ENCODE results near the gene TSNAXIP1. TPM values are rescaled to one million over a fixed set of nuclear protein-coding genes. Genes with fewer than 3 reads are reported as not detected.

TSNAXIP1 gene
- total RNA-seq, 4 donors from 2014 or later = 0.35 to 7.4 (median 0.94) TPM; not detected in 1

DNA sequence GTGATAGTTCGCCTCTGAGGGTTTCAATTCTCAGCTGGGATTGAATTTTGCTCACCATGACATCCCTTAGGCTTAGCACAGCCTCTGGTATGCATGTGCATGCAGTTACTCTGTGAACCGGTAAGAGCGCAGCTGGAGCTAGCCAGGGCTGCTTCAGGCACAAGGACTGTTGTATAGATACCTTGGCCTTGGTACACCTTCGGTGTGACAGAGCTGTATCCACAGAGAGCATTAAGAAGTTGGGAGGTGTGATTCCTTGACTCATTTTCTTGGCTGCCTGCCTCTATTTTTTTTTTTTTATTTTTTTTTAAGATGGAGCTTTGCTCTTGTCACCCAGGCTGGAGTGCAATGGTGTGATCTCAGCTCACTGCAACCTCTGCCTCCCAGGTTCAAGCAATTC lies 37.8 kb downstream of the TSNAXIP1 start:
- no peak for DNase-seq
- no peaks in the 10 kb centered on the region for H3K36me3 ChIP-seq
- H3K4me1 ChIP-seq = peaks cover 0 to 50% (median 41%) of the 10 kb centered on the region in 4 donors
- peak overlapping the region in 1 of 4 donors; percentile 94 for H3K27ac ChIP-seq
- H3K9me3 ChIP-seq = no peaks in the 10 kb centered on the region
- H3K27me3 ChIP-seq = no peaks in the 10 kb centered on the region
- no peak overlapping the region for H3K4me3 ChIP-seq
- TF ChIP-seq, protein P1, sequence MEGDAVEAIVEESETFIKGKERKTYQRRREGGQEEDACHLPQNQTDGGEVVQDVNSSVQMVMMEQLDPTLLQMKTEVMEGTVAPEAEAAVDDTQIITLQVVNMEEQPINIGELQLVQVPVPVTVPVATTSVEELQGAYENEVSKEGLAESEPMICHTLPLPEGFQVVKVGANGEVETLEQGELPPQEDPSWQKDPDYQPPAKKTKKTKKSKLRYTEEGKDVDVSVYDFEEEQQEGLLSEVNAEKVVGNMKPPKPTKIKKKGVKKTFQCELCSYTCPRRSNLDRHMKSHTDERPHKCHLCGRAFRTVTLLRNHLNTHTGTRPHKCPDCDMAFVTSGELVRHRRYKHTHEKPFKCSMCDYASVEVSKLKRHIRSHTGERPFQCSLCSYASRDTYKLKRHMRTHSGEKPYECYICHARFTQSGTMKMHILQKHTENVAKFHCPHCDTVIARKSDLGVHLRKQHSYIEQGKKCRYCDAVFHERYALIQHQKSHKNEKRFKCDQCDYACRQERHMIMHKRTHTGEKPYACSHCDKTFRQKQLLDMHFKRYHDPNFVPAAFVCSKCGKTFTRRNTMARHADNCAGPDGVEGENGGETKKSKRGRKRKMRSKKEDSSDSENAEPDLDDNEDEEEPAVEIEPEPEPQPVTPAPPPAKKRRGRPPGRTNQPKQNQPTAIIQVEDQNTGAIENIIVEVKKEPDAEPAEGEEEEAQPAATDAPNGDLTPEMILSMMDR (IDR thresholded peaks at IDR 0.05) = no peak
- TF ChIP-seq POLR2A (IDR thresholded peaks at IDR 0.05) = no peak

DNA sequence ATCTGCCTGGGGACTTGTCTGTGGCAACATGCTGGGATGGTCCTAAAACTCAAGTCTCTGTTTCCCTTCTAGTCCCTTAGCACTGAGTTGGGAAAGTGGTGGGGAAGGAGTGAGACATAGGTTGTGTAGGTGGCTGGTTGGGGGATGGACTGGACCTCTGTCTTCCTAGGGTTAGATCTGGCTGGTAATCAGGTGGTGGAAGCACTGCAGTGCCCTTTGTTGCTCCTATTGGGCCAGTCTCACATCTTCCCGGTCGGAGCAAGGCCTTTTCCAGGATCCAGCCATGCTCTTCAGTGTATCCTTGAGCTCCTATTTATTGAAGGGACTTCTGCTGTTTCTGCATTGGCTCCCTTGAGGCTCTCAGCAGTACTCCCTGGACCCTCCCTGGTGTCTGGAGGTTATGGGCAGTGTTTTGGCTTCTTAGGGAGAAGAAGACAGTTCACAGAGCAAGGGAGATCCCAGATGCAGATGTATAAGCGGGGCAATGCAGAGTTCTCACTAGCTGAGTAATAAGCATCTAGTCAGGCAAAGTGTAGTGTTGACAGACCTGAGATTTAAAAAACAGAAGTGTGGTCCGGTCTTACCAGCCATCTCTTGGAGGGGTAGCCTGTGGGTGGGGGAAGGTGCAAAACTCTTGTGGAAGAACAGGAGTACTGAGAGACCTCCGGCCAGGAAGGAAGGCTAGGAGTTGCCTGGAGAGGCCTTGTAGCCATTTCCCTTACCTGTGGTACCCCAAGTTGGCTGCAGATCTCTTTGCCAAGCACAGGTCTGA lies 38.8 kb downstream of the TSNAXIP1 start:
- H3K27ac ChIP-seq = peak overlapping the region; percentile 71 to 96 (median 90)
- H3K27me3 ChIP-seq = no peaks in the 10 kb centered on the region
- TF ChIP-seq, protein P1 (IDR thresholded peaks at IDR 0.05) = no peak
- TF ChIP-seq POLR2A (IDR thresholded peaks at IDR 0.05) = no peak
- peaks cover 0 to 50% (median 41%) of the 10 kb centered on the region in 4 donors for H3K4me1 ChIP-seq
- no peak for DNase-seq
- H3K4me3 ChIP-seq = peak overlapping the region; percentile 87 to 94 (median 90)
- no peaks in the 10 kb centered on the region for H3K9me3 ChIP-seq
- no peaks in the 10 kb centered on the region for H3K36me3 ChIP-seq

DNA sequence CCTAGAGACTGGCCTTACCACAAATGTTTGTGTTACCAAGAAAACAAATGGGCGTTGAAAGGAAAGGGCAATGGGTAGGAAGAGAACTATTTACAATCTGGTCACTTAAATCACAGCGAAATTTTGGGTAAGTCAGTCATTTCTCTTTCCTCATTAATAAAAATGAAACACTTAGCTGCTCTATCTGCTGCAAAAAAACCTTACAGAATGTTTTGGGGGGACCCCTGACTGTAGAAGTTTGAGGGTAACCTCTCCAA lies 39.3 kb downstream of the TSNAXIP1 start:
- H3K27ac ChIP-seq = peak overlapping the region; percentile 71 to 96 (median 90)
- no peak for TF ChIP-seq POLR2A (IDR thresholded peaks at IDR 0.05)
- TF ChIP-seq, protein P1 (IDR thresholded peaks at IDR 0.05) = no peak
- no peaks in the 10 kb centered on the region for H3K27me3 ChIP-seq
- no peak for DNase-seq
- H3K4me1 ChIP-seq = peaks cover 0 to 50% (median 41%) of the 10 kb centered on the region in 4 donors
- H3K4me3 ChIP-seq = peak overlapping the region; percentile 87 to 94 (median 90)
- H3K36me3 ChIP-seq = no peaks in the 10 kb centered on the region
- H3K9me3 ChIP-seq = no peaks in the 10 kb centered on the region

DNA sequence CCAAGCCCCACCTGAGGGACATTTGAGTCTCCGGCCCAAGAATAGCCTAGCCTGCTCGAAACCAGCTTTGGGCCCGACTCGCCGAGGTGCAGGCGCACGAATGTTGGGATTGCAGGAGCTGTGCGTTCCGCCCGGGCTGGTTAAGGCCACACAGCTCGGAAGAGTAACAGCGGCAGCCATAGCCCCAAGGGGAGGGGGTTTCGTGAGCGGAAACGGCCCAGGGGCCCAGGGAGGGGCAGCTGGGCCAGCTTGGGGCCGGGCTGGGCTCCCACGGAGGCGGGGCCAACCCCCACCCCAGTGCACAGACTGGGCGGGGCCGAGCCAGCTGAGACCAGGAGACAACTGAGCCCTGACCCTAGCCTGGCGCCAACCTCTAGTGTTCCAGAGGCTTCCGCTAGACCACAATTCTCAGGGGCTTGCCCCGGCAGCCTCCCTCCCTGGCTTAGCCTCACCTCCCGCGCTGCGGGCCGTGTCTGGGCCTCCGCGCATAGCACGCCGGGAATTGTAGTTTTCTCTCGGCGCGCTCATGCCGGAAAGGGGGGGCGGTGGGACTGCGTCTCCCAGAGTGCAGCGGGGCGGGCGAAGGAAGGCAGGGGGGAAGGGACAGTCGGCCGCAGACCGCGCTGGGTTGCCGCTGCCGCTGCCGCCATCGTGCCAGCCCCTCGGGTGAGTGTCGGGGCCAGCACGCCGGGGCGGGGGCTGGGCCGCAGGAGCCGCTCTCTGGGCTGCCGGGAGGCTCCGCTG lies 39.8 kb downstream of the TSNAXIP1 start, which contains the start of gene NUTF2:
TSS of gene NUTF2 (plus strand) at position 614 of the 744 bp plus-strand sequence. CDS start 18,198 bp downstream, outside the sequence.
- peak within 1 kb of the TSS; percentile 87 to 94 (median 90) for H3K4me3 ChIP-seq
- H3K4me1 ChIP-seq = peaks cover 0 to 50% (median 41%) of the 10 kb centered on the region in 4 donors
- peak; percentile 94 to 98 (median 97) for DNase-seq
- no peaks in the 10 kb centered on the region for H3K27me3 ChIP-seq
- no peaks in the 10 kb centered on the region for H3K9me3 ChIP-seq
- TF ChIP-seq, protein P1 (IDR thresholded peaks at IDR 0.05) = peak in 1 of 6 experiments; percentile 10
- TF ChIP-seq POLR2A (IDR thresholded peaks at IDR 0.05) = peak; percentile 37 to 70
- peak within 1 kb of the TSS; percentile 71 to 96 (median 90) for H3K27ac ChIP-seq
- H3K36me3 ChIP-seq = no peaks in the 10 kb centered on the region

DNA sequence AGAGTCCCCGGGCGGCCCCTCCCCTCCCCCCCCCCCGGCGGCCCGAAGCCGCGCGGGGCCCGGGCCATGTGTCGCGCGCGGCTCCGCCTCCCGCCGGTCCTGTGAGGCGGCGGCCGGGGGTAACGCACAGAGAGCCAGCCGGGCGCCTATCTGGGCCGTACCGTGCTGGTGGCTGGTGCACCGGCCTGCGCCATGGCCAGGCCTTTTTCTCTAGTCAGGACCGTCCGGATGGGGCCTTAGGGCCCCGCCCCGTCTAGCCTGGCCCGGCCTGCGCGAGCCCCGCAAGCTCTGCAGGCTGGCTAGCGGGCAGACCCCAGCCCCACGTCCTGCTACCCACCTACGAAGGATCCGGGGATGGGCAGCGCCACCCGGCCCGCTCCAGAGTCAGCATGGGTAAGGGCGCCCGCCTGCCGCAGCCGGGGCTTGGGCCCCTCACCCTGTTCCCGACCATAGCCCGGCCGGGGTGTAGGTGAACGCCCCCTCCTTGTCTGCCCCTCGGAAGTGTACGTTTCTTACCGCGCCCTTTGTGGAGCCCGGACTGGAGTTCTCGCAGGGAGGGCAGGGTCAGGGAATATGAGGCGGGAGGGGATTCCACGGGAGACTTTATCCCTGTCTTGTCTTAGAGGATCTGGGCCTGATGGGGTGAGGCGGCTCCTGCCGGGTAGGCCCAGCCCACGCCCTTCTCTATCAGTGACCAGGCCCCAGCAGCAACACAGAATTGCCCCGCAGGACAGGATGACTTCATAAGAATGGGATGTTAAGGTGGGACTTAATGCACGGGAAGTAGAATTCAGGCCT lies 40.6 kb downstream of the TSNAXIP1 start, which contains the start of gene CENPT:
TSS of gene CENPT (minus strand) at position 630 of the 798 bp plus-strand sequence. CDS start 13,834 bp downstream, outside the sequence.
- Histone ChIP-seq H3K4me3 (peak within 1 kb of the TSS; percentile 87 to 94 (median 90)), H3K36me3 (no peaks in the 10 kb centered on the region), H3K4me1 (peaks cover 0 to 50% (median 41%) of the 10 kb centered on the region in 4 donors), H3K9me3 (no peaks in the 10 kb centered on the region), H3K27ac (peak within 1 kb of the TSS; percentile 71 to 96 (median 90)), H3K27me3 (no peaks in the 10 kb centered on the region)
- DNase-seq = peak; percentile 66 to 81 (median 67)
- TF ChIP-seq POLR2A (IDR thresholded peaks at IDR 0.05) = no peak
- TF ChIP-seq, protein P1 (IDR thresholded peaks at IDR 0.05) = peak in 1 of 6 experiments; percentile 4

Measured in Peyer's patch (tissue), 4 donors.